ENCODE measurements around the gene ACHE.
"Not testable (repeated sequence)": the region's sequence is repeated elsewhere in the genome, so short reads cannot be mapped to it uniquely, and the experiment has no call there.

The ACHE gene

DNA sequence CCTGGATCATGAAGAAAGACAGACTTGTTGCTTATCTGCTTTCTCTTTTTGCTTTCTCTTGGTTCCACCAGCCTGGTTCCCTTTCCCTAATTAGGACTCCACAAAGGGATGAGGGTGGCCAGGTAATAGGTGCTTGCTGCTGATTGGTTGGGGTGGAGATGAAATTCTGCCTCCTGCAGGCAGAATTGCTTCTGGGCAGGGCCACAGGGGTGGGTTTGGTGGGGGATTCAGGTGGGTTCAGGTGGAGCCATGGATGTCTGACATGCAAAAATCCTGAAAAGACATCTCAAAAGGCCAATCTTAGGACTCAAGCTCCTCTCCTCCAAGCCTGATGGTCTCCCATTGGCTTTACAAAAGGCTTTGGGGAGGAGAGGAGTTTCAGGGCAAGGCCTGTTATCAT is 25.4 kb upstream of the ACHE start:
- no peak overlapping the region for H3K4me3 ChIP-seq (ENCODE audit: low read depth, low read length)
- no peak for DNase-seq (ENCODE audit: low read depth)
- no peak for TF ChIP-seq CTCF (IDR thresholded peaks at IDR 0.05; ENCODE audit: low read depth, low read length, missing control alignments)

GRCh38 chr7:100919779-100920437 is 24.2 kb upstream of the ACHE start:
- not testable (repeated sequence) for DNase-seq (ENCODE audit: low read depth); H3K4me3 ChIP-seq (ENCODE audit: low read depth, low read length)

GRCh38 chr7:100919335-100919734 is 23.6 kb upstream of the ACHE start:
- DNase-seq (ENCODE audit: low read depth); H3K4me3 ChIP-seq (ENCODE audit: low read depth, low read length): not testable (repeated sequence)

DNA sequence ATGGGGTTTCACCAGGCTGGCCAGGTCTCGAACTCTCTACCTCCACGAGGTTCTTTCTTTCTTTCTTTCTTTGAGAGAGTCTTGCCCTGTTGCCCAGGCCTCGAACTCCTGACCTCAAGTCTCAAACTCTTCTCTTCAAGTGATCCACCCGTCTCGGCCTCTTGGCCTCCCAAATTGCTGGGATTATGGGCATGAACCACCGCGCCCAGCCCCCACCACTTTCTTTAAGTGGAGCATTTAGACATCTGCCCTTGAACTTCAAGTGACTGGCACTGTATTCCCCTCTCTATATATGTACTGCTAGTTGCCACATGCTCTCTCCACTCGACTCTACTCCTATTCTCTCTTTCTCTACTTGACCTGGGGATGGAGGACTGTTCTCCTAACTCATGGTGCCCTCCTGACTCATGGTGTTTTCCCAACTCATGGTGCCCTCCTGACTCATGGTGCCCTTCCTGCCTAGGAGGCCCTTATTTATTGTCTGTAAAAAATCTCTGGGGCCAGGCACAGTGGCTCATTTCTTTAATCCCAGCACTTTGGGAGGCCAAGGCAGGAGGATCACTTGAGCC is 19.3 kb upstream of the ACHE start:
- no peak overlapping the region for H3K4me3 ChIP-seq (ENCODE audit: low read depth, low read length)
- no peak for DNase-seq (ENCODE audit: low read depth)
- TF ChIP-seq CTCF (IDR thresholded peaks at IDR 0.05; ENCODE audit: low read depth, low read length, missing control alignments): no peak

DNA sequence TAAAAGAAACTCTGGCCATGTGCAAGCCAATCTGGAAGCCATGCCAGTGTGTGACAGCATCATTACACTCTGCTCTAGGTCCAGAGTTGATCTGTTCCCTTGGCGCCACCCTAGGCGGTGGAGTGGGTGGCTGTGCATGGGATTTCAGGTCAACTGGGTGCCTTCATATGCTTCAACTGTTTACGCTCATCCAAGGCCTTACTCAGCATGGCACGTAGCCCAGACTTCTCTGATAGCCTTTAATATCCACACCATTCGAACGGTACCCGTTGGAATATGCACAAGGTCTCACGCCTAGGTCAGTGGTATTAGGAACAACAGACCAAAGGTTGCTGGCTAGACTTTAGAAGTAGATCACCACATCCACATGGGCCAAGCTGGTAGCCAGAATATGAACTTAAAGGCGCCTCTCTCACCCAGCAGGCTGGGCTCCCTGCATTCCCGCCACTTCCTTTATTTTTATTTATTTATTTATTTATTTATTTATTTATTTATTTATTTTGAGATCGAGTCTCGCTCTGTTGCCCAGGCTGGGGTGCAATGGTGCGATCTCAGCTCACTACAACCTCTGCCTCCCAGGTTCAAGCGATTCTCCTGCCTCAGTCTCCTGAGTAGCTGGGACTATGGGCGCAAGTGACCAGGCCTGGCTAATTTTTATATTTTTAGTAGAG is 18.7 kb upstream of the ACHE start:
- H3K4me3 ChIP-seq (ENCODE audit: low read depth, low read length): no peak overlapping the region
- TF ChIP-seq CTCF (IDR thresholded peaks at IDR 0.05; ENCODE audit: low read depth, low read length, missing control alignments): no peak
- no peak for DNase-seq (ENCODE audit: low read depth)

- H3K4me3 ChIP-seq (ENCODE audit: low read depth, low read length): no peak overlapping the region
- no peak for DNase-seq (ENCODE audit: low read depth)
- no peak for TF ChIP-seq CTCF (IDR thresholded peaks at IDR 0.05; ENCODE audit: low read depth, low read length, missing control alignments)
Observed at GRCh38 chr7:100911484-100911883, 15.8 kb upstream of the ACHE start.

DNA sequence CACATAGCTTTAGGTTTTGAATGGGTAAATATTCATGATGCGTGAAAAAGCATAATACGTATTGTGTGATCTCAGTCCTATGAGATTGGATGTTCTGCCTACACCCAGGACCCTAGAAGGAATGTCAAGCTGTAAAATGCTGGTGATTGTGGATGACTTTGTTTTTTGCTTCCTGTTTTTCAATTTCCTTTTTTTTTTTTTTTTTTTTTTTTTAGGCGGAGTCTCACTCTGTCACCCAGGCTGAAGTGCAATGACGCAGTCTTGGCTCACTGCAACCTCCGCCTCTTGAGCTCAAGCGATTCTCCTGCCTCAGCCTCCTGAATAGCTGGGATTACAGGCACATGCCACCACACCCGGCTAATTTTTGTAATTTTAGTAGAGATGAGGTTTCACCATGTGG is 14.8 kb upstream of the ACHE start:
- not testable (repeated sequence) for DNase-seq (ENCODE audit: low read depth); H3K4me3 ChIP-seq (ENCODE audit: low read depth, low read length)

- TF ChIP-seq CTCF (IDR thresholded peaks at IDR 0.05; ENCODE audit: low read depth, low read length, missing control alignments): no peak
- no peak for DNase-seq (ENCODE audit: low read depth)
Observed at GRCh38 chr7:100908512-100908911, 12.8 kb upstream of the ACHE start.

More at GRCh38 chr7:100908512-100908911, 12.8 kb upstream of the ACHE start:
- H3K4me3 ChIP-seq (ENCODE audit: low read depth, low read length): no peak overlapping the region
